Erythroblast (primary cell): ENCODE measurements around the gene MYZAP.

Experiments
- GATA1 ChIP-seq: IDR thresholded peaks from 2 replicates; pipeline ENCODE4 v1.6.1; 2011; ENCODE audit warnings: low read depth, mild to moderate bottlenecking, control low read depth, low read length, moderate library complexity
- POLR2A ChIP-seq: IDR thresholded peaks from 2 replicates; pipeline ENCODE4 v1.6.1; 2011; ENCODE audit warnings: mild to moderate bottlenecking, low read length

- no peak for TF ChIP-seq POLR2A
- no peak for TF ChIP-seq GATA1
Observed at GRCh38 chr15:57583282-57583681, 8.4 kb upstream of the MYZAP start.
